Smooth muscle cell (in vitro differentiated cells): ENCODE measurements around the gene TSPAN4. TPM values are rescaled to one million over a fixed set of nuclear protein-coding genes. Genes with fewer than 3 reads are reported as not detected.
A peak's percentile ranks its signal among the peaks of the same experiment; 100 is the strongest.

Source experiments
- DNase-seq: peaks from one replicate; lab custom pipeline; 2025; ENCODE audit not compliant: unreplicated experiment; lab: John Stamatoyannopoulos, UW
- H2AFZ ChIP-seq: fragments of 200-600 bp; sonication (generic); 2 replicates; pipeline ENCODE4 v1.6.0; 2016; ENCODE audit warnings: antibody characterized with exemption, low read depth, mild to moderate bottlenecking
- H3F3A ChIP-seq: fragments of 200-600 bp; sonication (generic); 2 replicates; pipeline ENCODE4 v1.6.0; 2017; ENCODE audit warnings: antibody characterized with exemption, low read depth
- H3K27ac ChIP-seq: fragments of 200-600 bp; sonication (generic); 2 replicates; pipeline ENCODE4 v1.5.1; 2016; ENCODE audit warnings: low read depth, mild to moderate bottlenecking
- H3K27me3 ChIP-seq: fragments of 200-600 bp; sonication (generic); 2 replicates; pipeline ENCODE4 v1.6.1; 2016; ENCODE audit warnings: low read depth, mild to moderate bottlenecking
- H3K36me3 ChIP-seq: fragments of 200-600 bp; sonication (generic); 2 replicates; pipeline ENCODE4 v1.5.1; 2016; ENCODE audit warnings: low read depth
- H3K4me1 ChIP-seq: fragments of 200-600 bp; sonication (generic); 2 replicates; pipeline ENCODE4 v1.5.1; 2016; ENCODE audit warnings: low read depth
- H3K4me2 ChIP-seq: fragments of 200-600 bp; sonication (generic); 2 replicates; pipeline ENCODE4 v1.6.0; 2016; ENCODE audit warnings: mild to moderate bottlenecking
- H3K4me3 ChIP-seq: fragments of 200-600 bp; sonication (generic); 2 replicates; pipeline ENCODE4 v1.5.1; 2016; ENCODE audit warnings: mild to moderate bottlenecking
- H3K79me2 ChIP-seq: fragments of 200-600 bp; sonication (generic); 2 replicates; pipeline ENCODE4 v1.6.0; 2016; ENCODE audit warnings: low read depth, mild to moderate bottlenecking
- H3K9ac ChIP-seq: fragments of 200-600 bp; sonication (generic); 2 replicates; pipeline ENCODE4 v1.6.0; 2016; ENCODE audit warnings: low read depth
- H3K9me3 ChIP-seq: fragments of 200-600 bp; sonication (generic); replicated peaks from 2 replicates; pipeline ENCODE4 v1.5.1; 2016; ENCODE audit warnings: low read depth
- H4K20me1 ChIP-seq: fragments of 200-600 bp; sonication (generic); 2 replicates; pipeline ENCODE4 v1.6.0; 2016; ENCODE audit warnings: low read depth
- WGBS: methylation state at CpG from one replicate; pipeline ENCODE4 v1.1.7; 2016; ENCODE audit warnings: low lambda C conversion rate; 5-methylcytosine and 5-hydroxymethylcytosine counted together
- polyA plus RNA-seq: library from polyadenylated mRNA; unstranded; fragments of >200 nt; fragmentation: Nextera tagmentation; extraction: Ambion mirVana; gene quantifications from 2 replicates; pipeline ENCODE4 v1.2.1, GENCODE V29; 2016
- total RNA-seq: library from RNA; depleted of rRNA; stranded (reverse); fragments of >200 nt; gene quantifications from 2 replicates; pipeline ENCODE4 v1.2.3, GENCODE V29; 2014
- TF ChIP-seq, protein P1 (sequence below): fragments of 200-600 bp; sonication (generic); IDR thresholded peaks from 2 replicates; pipeline ENCODE4 v1.5.1; 2017; ENCODE audit warnings: borderline replicate concordance, mild to moderate bottlenecking, antibody characterized with exemption; ENCODE audit not compliant: insufficient read depth, poor library complexity, severe bottlenecking

Gene TSPAN4
- total and polyA plus RNA-seq, 2 experiments from 2014 or later, result 68.2 to 179 TPM

DNA sequence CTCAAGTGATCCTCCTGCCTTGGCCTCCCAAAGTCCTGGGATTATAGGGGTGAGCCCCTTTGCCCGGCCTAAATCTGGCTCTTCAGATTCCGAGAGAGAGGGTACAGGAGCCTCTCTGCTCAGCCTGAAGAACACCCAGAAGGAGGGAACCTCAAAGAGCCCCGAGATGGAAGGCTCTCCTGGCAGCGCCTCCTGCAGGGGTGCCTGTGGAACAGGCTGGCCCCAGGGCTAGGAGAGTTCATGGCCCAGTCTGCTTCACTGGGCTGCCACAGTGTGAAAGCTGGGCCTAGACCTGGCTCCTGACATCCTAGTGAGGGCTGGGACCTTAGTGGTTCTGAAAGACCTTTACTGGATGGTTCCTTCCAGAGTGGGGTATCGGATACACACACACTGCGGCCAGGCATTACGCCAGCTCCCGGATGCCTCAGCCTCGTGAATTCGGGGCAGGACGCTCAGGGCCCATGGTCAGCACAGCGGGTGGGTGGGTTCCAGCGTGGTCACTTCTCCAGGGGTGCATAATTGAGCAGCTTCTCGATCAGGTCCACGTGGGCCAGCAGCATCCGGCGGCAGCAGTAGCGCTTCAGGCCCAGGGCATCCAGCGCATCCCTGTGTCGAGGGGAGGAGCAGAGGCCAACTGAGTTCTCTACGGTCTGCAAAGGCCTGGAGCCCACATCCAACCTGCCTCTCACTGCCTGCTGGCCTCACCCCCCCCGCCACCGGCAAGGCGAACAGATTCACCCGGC lies 2.6 kb upstream of the TSPAN4 start:
- TF ChIP-seq, protein P1, sequence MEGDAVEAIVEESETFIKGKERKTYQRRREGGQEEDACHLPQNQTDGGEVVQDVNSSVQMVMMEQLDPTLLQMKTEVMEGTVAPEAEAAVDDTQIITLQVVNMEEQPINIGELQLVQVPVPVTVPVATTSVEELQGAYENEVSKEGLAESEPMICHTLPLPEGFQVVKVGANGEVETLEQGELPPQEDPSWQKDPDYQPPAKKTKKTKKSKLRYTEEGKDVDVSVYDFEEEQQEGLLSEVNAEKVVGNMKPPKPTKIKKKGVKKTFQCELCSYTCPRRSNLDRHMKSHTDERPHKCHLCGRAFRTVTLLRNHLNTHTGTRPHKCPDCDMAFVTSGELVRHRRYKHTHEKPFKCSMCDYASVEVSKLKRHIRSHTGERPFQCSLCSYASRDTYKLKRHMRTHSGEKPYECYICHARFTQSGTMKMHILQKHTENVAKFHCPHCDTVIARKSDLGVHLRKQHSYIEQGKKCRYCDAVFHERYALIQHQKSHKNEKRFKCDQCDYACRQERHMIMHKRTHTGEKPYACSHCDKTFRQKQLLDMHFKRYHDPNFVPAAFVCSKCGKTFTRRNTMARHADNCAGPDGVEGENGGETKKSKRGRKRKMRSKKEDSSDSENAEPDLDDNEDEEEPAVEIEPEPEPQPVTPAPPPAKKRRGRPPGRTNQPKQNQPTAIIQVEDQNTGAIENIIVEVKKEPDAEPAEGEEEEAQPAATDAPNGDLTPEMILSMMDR, result peak; percentile 13
- Histone ChIP-seq H3K79me2 (peaks cover 31% of the 10 kb centered on the region), H3K9ac (no peak overlapping the region), H3K4me3 (no peak overlapping the region), H3F3A (peaks cover 20% of the 10 kb centered on the region), H4K20me1 (peaks cover 74% of the 10 kb centered on the region), H2AFZ (no peak overlapping the region), H3K4me1 (peaks cover 25% of the 10 kb centered on the region), H3K36me3 (no peaks in the 10 kb centered on the region), H3K27ac (no peak overlapping the region), H3K9me3 (no peaks in the 10 kb centered on the region), H3K27me3 (no peaks in the 10 kb centered on the region), H3K4me2 (no peak overlapping the region)
- DNase-seq, result no peak
- 95% methylated on average over 25 of the region's 25 CpGs for WGBS

DNA sequence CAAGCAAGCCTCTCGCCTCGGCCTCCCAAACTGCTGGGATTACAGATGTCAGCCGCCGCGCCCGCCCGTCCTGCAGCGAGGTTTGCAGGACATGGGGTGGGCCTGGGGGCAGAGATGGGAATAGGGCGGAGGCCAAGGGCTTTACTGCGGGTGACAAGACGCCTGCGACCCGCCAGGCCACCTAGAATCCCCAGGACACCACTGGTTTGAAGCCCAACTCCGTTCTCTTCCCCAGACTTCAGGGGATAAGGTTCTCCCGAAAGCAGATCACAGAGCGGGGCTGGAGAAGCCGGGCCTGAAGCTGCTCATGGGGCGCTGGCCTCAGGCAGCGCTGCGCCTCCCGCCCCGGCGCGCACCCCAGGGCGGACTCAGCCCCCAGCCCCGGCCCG lies 677 bp upstream of the TSPAN4 start:
- peaks cover 75% of the 10 kb centered on the region for H4K20me1 ChIP-seq
- no peaks in the 10 kb centered on the region for H3K27me3 ChIP-seq
- H3K9ac ChIP-seq, result peak overlapping the region; percentile 100
- peak overlapping the region; percentile 94 for H3K27ac ChIP-seq
- no peaks in the 10 kb centered on the region for H3K9me3 ChIP-seq
- under 1% methylated on average over 26 of the region's 27 CpGs for WGBS
- DNase-seq, result no peak
- no peak overlapping the region for H2AFZ ChIP-seq
- TF ChIP-seq, protein P1, result no peak
- H3K36me3 ChIP-seq, result no peaks in the 10 kb centered on the region
- H3K4me2 ChIP-seq, result peak overlapping the region; percentile 96
- H3K4me1 ChIP-seq, result peaks cover 26% of the 10 kb centered on the region
- peaks cover 20% of the 10 kb centered on the region for H3F3A ChIP-seq
- H3K4me3 ChIP-seq, result peak overlapping the region; percentile 96
- H3K79me2 ChIP-seq, result peaks cover 21% of the 10 kb centered on the region

DNA sequence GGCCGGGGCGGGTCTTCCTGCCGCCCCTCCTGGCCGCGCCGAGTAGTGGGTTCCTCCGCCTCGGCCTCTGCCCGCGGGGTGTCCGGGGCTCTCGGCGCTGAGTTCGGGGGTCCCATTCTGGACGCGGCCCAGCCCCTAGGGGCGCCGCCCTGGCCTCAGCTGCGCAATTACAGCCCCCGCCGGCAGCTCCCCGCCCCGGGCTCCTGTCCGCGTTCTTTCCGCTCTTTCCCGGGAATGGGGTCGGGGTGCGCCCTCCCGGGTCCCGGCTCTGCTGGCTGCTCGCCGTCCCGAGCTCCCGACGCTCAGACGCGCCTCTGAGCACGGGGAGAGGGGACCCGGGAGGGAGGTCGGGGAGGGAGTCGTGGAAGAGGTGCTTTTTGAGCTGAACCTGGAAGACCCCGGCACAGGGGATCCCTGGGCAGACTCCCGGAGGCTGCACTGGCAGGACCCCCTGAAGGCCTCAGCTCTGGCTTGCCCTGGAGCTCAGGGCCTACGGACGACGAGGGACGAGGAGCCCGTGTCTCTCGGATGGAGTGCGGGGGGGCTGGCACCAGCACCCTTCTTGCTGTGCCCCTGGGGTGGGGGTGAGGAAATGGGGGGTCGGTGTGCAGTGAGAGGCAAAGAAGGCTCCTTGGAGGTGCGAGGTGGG lies 558 bp downstream of the TSPAN4 start:
- H3K36me3 ChIP-seq, result no peaks in the 10 kb centered on the region
- H3K27me3 ChIP-seq, result no peaks in the 10 kb centered on the region
- peak overlapping the region; percentile 66 for H3K27ac ChIP-seq
- peaks cover 12% of the 10 kb centered on the region for H3F3A ChIP-seq
- peaks cover 21% of the 10 kb centered on the region for H3K79me2 ChIP-seq
- DNase-seq, result no peak
- H3K4me1 ChIP-seq, result peaks cover 26% of the 10 kb centered on the region
- peak overlapping the region; percentile 96 for H3K4me3 ChIP-seq
- H3K4me2 ChIP-seq, result peak overlapping the region; percentile 96
- peaks cover 76% of the 10 kb centered on the region for H4K20me1 ChIP-seq
- H3K9ac ChIP-seq, result peak overlapping the region; percentile 100
- TF ChIP-seq, protein P1, result no peak
- H3K9me3 ChIP-seq, result no peaks in the 10 kb centered on the region
- no peak overlapping the region for H2AFZ ChIP-seq
- 2% methylated on average over 24 of the region's 53 CpGs for WGBS
